ENCODE data around the gene ZFAND6.

GRCh38 chr15:80167936-80168335, 108.5 kb downstream of the ZFAND6 start:
- TF ChIP-seq ISL1 (CRISPR knock-in tag; IDR thresholded peaks at IDR 0.05), result no peak
- no peak for TF ChIP-seq ZFP3 (CRISPR knock-in tag; IDR thresholded peaks at IDR 0.05)
- no peak for TF ChIP-seq ZFP30 (CRISPR knock-in tag; IDR thresholded peaks at IDR 0.05)
- no peak for TF ChIP-seq TCF4 (CRISPR knock-in tag; IDR thresholded peaks at IDR 0.05; ENCODE audit: borderline replicate concordance)
- TF ChIP-seq RARB (CRISPR knock-in tag; IDR thresholded peaks at IDR 0.05), result no peak
- TF ChIP-seq ESRRG (CRISPR knock-in tag; IDR thresholded peaks at IDR 0.05), result no peak
- TF ChIP-seq ARNTL (CRISPR knock-in tag; IDR thresholded peaks at IDR 0.05; ENCODE audit: borderline replicate concordance, low read depth), result no peak
- TF ChIP-seq ZNF70 (CRISPR knock-in tag; IDR thresholded peaks at IDR 0.05), result no peak
- no peak for TF ChIP-seq PPARA (CRISPR knock-in tag; IDR thresholded peaks at IDR 0.05; ENCODE audit: borderline replicate concordance)
- no peak for TF ChIP-seq GLIS3 (CRISPR knock-in tag; IDR thresholded peaks at IDR 0.05)
- TF ChIP-seq ZNF8 (CRISPR knock-in tag; IDR thresholded peaks at IDR 0.05), result no peak
- no peak for TF ChIP-seq TOX (CRISPR knock-in tag; IDR thresholded peaks at IDR 0.05; ENCODE audit: borderline replicate concordance)
- no peak for TF ChIP-seq POU6F1 (CRISPR knock-in tag; IDR thresholded peaks at IDR 0.05; ENCODE audit: borderline replicate concordance, low read depth)

All from SK-N-SH treated with all-trans-retinoic acid at 6 μM for 48 hours (cell line).